Left lobe of liver (tissue), 2 donors: ENCODE results near the gene C19orf33. TPM values are rescaled to one million over a fixed set of nuclear protein-coding genes. Genes with fewer than 3 reads are reported as not detected.

Experiments used
- ATAC-seq: fragments of 200-7000 bp; cut with Tn5 transposase; one replicate; pipeline ENCODE4 v1.9.1; 2020; ENCODE audit warnings: mild to moderate bottlenecking, moderate library complexity
- DNase-seq: peaks from one replicate; pipeline ENCODE4 v3.0.0-alpha.2; 2020; ENCODE audit warnings: low spot score
- total RNA-seq: library from RNA; stranded (reverse); gene quantifications from one replicate; pipeline ENCODE4 v1.2.1, GENCODE V29; 2021
- donor health status: DM: no; HTN: no; CAD: no; lungs with moderate emphysema.
- donor health status: DM: no; HTN: yes; CAD: no.

C19orf33 gene
- total RNA-seq, 1 donor from 2014 or later: 0.40 TPM

- ATAC-seq: no peak
Measured at GRCh38 chr19:38308006-38308766, 4.1 kb downstream of the C19orf33 start.

GRCh38 chr19:38308926-38309614 is 5.0 kb downstream of the C19orf33 start:
- no peak for DNase-seq
- no peak for ATAC-seq

More at GRCh38 chr19:38308006-38308766, 4.1 kb downstream of the C19orf33 start:
- DNase-seq: no peak

- DNase-seq: no peak
- ATAC-seq: no peak
Measured at GRCh38 chr19:38309615-38310278, 5.7 kb downstream of the C19orf33 start.

GRCh38 chr19:38310279-38310670 is 6.2 kb downstream of the C19orf33 start:
- ATAC-seq (no peak), DNase-seq (no peak)

GRCh38 chr19:38310986-38311385 is 6.9 kb downstream of the C19orf33 start:
- no peak for ATAC-seq
- no peak for DNase-seq

- ATAC-seq (peak; percentile 93), DNase-seq (peak; percentile 96)
Measured at GRCh38 chr19:38315657-38316476, 11.8 kb downstream of the C19orf33 start, which contains the start of gene YIF1B. Gene YIF1B (minus strand): TSS chr19:38315947. CDS start chr19:38315917, 30 bp downstream.

GRCh38 chr19:38316477-38317067 is 12.5 kb downstream of the C19orf33 start:
- DNase-seq: no peak
- no peak for ATAC-seq

GRCh38 chr19:38317104-38317612 is 13.1 kb downstream of the C19orf33 start:
- no peak for ATAC-seq
- no peak for DNase-seq

- no peak for ATAC-seq
Measured at GRCh38 chr19:38318660-38319059, 14.6 kb downstream of the C19orf33 start.

GRCh38 chr19:38319421-38320258 is 15.6 kb downstream of the C19orf33 start, which contains the start of gene KCNK6:
Gene KCNK6 (plus strand): TSS chr19:38319845. CDS start chr19:38319951, 106 bp downstream.
- no peak for ATAC-seq

More at GRCh38 chr19:38318660-38319059, 14.6 kb downstream of the C19orf33 start:
- no peak for DNase-seq

GRCh38 chr19:38320969-38321339 is 16.9 kb downstream of the C19orf33 start:
- no peak for DNase-seq
- ATAC-seq: no peak

More at GRCh38 chr19:38319421-38320258, 15.6 kb downstream of the C19orf33 start, which contains the start of gene KCNK6:
- DNase-seq: peak; percentile 56

GRCh38 chr19:38321646-38322196 is 17.7 kb downstream of the C19orf33 start:
- peak; percentile 17 for ATAC-seq
- no peak for DNase-seq

GRCh38 chr19:38323291-38323690 is 19.2 kb downstream of the C19orf33 start:
- DNase-seq (no peak), ATAC-seq (peak; percentile 16)

GRCh38 chr19:38324431-38324830 is 20.4 kb downstream of the C19orf33 start:
- DNase-seq (no peak), ATAC-seq (no peak)

- DNase-seq: no peak
- ATAC-seq: no peak
Measured at GRCh38 chr19:38326591-38326990, 22.5 kb downstream of the C19orf33 start.

GRCh38 chr19:38329651-38330050 is 25.6 kb downstream of the C19orf33 start:
- DNase-seq: no peak
- ATAC-seq: no peak

- ATAC-seq: no peak
- DNase-seq: no peak
Measured at GRCh38 chr19:38331728-38332127, 27.7 kb downstream of the C19orf33 start.

- DNase-seq (no peak), ATAC-seq (no peak)
Measured at GRCh38 chr19:38333245-38333644, 29.2 kb downstream of the C19orf33 start.
